ENCODE data around the gene AGK.

AGK gene

DNA sequence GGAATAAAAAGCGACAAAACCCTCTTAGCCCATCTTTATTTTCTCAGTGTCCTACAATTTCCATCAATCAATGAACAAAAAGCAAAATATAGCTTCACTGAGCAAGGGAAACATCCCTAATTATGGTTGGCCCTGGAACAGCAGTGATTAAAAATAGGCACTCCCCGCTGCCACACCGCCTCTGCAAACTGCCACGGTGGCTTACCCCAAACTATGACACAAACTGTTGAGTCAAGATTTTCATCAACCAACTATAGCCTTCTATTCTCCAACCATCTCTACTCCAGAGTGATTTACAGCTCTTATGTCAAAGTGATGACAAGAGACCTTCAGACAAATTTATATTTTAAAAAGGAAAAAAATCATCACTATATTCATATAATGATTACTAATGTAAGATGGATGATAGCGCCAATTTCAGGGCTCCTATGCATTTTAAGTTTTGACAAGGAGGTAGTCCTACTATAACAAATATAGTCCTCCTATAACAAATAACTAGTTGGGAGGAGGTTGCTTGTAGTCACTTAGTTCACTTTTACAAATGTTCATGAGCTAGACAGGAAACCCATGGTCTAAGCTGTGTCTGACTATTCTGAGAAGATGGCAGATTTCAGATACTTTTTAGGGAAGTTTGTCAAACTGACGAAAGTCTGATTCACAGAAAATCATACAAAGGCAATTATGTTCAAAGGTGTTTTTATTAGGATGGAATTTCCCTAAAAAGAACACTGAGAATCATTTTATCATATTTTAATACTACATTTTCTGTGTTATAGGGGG is 124.4 kb downstream of the AGK start:
- DNase-seq (ENCODE audit: low read depth), result peak; percentile 29
- no peak for TF ChIP-seq MYC (IDR thresholded peaks at IDR 0.05; ENCODE audit: low read depth, low read length)
- TF ChIP-seq, protein P1, sequence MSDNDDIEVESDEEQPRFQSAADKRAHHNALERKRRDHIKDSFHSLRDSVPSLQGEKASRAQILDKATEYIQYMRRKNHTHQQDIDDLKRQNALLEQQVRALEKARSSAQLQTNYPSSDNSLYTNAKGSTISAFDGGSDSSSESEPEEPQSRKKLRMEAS (IDR thresholded peaks at IDR 0.05; ENCODE audit: low read depth, low read length), result no peak
- no peak for TF ChIP-seq POLR2A (IDR thresholded peaks at IDR 0.05; ENCODE audit: extremely low read depth, insufficient read length)
- TF ChIP-seq, protein P2, sequence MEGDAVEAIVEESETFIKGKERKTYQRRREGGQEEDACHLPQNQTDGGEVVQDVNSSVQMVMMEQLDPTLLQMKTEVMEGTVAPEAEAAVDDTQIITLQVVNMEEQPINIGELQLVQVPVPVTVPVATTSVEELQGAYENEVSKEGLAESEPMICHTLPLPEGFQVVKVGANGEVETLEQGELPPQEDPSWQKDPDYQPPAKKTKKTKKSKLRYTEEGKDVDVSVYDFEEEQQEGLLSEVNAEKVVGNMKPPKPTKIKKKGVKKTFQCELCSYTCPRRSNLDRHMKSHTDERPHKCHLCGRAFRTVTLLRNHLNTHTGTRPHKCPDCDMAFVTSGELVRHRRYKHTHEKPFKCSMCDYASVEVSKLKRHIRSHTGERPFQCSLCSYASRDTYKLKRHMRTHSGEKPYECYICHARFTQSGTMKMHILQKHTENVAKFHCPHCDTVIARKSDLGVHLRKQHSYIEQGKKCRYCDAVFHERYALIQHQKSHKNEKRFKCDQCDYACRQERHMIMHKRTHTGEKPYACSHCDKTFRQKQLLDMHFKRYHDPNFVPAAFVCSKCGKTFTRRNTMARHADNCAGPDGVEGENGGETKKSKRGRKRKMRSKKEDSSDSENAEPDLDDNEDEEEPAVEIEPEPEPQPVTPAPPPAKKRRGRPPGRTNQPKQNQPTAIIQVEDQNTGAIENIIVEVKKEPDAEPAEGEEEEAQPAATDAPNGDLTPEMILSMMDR (IDR thresholded peaks at IDR 0.05; ENCODE audit: low read depth, low read length), result no peak
- no peak overlapping the region for H3K4me3 ChIP-seq (ENCODE audit: low read depth, low read length)

DNA sequence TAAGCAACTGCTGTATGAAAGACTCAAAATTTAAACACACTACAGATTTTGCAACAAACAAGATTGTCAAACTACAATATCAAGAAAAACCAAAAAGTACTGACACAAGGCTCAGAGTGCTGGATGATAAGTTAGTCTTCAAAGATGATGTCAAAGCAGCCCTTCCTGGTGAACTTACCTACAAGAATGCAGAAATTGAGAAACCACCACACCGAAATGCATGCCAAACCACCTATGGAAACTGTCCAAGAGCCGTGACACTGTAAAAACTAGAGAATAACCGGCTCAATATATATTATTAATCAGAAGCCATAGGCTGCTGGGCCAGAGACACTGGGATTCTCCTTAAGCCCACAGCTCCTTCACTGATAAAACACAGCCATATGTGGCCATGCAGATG is 125.4 kb downstream of the AGK start:
- TF ChIP-seq MYC (IDR thresholded peaks at IDR 0.05; ENCODE audit: low read depth, low read length) (no peak), POLR2A (IDR thresholded peaks at IDR 0.05; ENCODE audit: extremely low read depth, insufficient read length) (no peak)
- TF ChIP-seq, protein P1 (IDR thresholded peaks at IDR 0.05; ENCODE audit: low read depth, low read length), result no peak
- TF ChIP-seq, protein P2 (IDR thresholded peaks at IDR 0.05; ENCODE audit: low read depth, low read length), result no peak
- no peak for DNase-seq (ENCODE audit: low read depth)
- no peak overlapping the region for H3K4me3 ChIP-seq (ENCODE audit: low read depth, low read length)

DNA sequence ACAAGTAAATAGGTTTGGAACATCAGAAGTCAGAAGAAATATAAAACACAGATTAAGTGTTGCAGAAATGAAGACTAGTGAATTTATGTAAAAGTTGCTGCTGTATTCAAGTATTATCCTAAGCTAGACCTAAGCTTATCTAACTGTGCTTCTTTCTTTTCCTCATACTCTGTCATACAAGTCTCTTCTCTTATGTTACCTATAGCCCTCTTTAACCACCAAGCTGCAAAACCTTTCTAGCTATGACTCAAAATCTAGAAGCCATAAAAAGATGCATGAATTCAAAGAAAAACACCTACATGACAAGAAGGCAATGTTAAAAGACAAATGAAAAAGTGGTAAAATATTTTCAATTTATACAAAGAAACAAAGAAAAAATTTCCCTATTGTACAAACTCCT is 127.8 kb downstream of the AGK start:
- no peak for DNase-seq (ENCODE audit: low read depth)
- TF ChIP-seq, protein P1 (IDR thresholded peaks at IDR 0.05; ENCODE audit: low read depth, low read length), result no peak
- TF ChIP-seq POLR2A (IDR thresholded peaks at IDR 0.05; ENCODE audit: extremely low read depth, insufficient read length), result no peak
- TF ChIP-seq MYC (IDR thresholded peaks at IDR 0.05; ENCODE audit: low read depth, low read length), result no peak
- TF ChIP-seq, protein P2 (IDR thresholded peaks at IDR 0.05; ENCODE audit: low read depth, low read length), result no peak
- H3K4me3 ChIP-seq (ENCODE audit: low read depth, low read length), result no peak overlapping the region

DNA sequence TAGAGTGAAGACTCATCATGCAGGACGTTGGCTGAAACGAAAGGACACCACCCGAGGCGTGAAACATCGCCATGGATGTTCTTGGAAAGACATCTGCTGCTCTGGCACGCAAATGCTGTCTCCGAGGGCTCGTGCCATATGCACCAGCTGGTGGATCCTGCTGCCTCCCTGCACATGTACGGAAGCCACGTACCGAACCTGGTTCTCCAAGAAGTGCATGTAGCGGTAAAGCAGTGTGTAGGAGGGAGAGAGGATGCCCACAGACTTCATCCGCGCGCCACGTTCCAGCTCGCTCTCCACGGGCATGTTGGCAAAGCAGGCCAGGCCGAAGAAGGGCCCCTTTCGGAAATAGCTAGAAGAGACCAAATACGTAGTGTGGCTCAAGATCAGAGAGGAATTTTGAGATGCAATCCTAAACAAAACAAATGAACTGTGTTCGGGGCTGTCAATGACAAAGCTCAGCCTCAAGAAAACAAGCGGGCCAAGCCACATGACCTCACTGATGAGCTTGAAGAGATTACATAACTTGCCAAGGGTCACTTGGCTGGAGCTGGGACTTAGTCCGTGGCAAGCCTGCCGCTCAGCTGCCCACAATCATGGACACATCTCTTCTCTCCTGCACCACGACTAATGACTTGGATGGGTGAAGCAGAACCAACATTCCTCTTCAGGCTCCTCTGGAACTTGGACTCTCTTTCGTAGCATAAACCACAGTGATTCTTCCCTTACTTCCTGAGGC is 134.2 kb downstream of the AGK start:
- no peak for DNase-seq (ENCODE audit: low read depth)
- H3K4me3 ChIP-seq (ENCODE audit: low read depth, low read length), result no peak overlapping the region
- TF ChIP-seq MYC (IDR thresholded peaks at IDR 0.05; ENCODE audit: low read depth, low read length) (no peak), POLR2A (IDR thresholded peaks at IDR 0.05; ENCODE audit: extremely low read depth, insufficient read length) (no peak)
- TF ChIP-seq, protein P2 (IDR thresholded peaks at IDR 0.05; ENCODE audit: low read depth, low read length), result no peak

DNA sequence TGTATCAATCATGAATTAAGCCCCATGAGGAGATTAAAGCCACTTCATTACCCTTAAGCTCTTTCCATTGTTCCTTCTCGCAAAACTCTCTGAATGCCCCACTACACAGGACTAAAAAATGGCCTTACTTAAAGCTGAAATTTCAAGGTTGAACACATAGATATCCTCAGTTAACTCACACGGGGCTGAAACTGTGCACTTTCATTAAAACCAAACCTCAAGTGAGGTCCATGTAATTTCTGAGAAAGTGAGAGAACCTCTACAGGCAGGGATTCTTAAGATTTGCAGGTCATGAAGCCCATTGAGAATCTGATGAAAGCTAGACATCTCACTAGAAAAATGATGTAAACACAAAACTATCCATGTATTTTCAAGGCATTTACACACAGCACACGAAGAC is 134.9 kb downstream of the AGK start:
- TF ChIP-seq MYC (IDR thresholded peaks at IDR 0.05; ENCODE audit: low read depth, low read length), result no peak
- no peak for DNase-seq (ENCODE audit: low read depth)
- no peak overlapping the region for H3K4me3 ChIP-seq (ENCODE audit: low read depth, low read length)

DNA sequence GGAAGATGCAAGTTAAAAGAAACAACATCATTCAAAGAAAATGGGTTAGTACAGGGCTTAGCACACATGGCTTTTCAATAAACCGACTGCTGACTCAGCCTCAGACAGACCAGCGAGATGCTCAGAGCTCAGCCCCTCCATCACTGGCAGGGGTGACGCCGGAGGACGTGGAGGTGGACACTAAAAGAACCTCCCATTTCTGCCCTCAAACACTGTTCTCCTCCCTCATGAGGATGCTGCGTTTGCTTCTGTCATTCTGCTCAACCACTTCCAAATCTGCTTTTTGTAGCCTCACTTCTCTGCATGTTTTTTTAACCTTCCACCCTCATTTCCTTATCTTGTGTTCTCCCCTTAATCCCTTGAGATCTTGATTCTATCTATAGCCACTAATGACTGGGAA is 135.5 kb downstream of the AGK start:
- TF ChIP-seq, protein P1 (IDR thresholded peaks at IDR 0.05; ENCODE audit: low read depth, low read length), result no peak
- TF ChIP-seq POLR2A (IDR thresholded peaks at IDR 0.05; ENCODE audit: extremely low read depth, insufficient read length), result no peak
- TF ChIP-seq, protein P2 (IDR thresholded peaks at IDR 0.05; ENCODE audit: low read depth, low read length), result no peak
- no peak for TF ChIP-seq MYC (IDR thresholded peaks at IDR 0.05; ENCODE audit: low read depth, low read length)
- no peak for DNase-seq (ENCODE audit: low read depth)
- H3K4me3 ChIP-seq (ENCODE audit: low read depth, low read length), result no peak overlapping the region
